ENCODE results near the gene CUL5. TPM values are rescaled to one million over a fixed set of nuclear protein-coding genes. Genes with fewer than 3 reads are reported as not detected.

The CUL5 gene
- polyA plus RNA-seq, 2 of the 4 experiments (the other 2 are of a cell fraction): 9.7 to 24.3 TPM

GRCh38 chr11:108048269-108048668 lies 39.6 kb downstream of the CUL5 start:
- FAIRE-seq: no peak
- CTCF ChIA-PET: no interaction called here
- POLR2A ChIA-PET: no interaction called here

GRCh38 chr11:108062336-108062735 lies 53.6 kb downstream of the CUL5 start:
- ATAC-seq (no peak), DNase-seq (ENCODE audit: low read depth in 1 of 2, low spot score in 1 of 2) (no peak), FAIRE-seq (no peak)
- Histone ChIP-seq H3K4me2 (no peak overlapping the region), H3K4me3 (no peak overlapping the region), H3K4me1 (no peaks in the 10 kb centered on the region), H3K9me3 (no peaks in the 10 kb centered on the region), H3K27ac (no peak overlapping the region)
- ChIA-PET POLR2A (no interaction called here), CTCF (no interaction called here)
- no peak for TF ChIP-seq CBX2 (IDR thresholded peaks at IDR 0.05; ENCODE audit: borderline replicate concordance, low read depth)
- no peak for TF ChIP-seq ZNF302 (CRISPR knock-in tag; IDR thresholded peaks at IDR 0.05)
- TF ChIP-seq CEBPB (IDR thresholded peaks at IDR 0.05): no peak
- no peak for TF ChIP-seq HES2 (IDR thresholded peaks at IDR 0.05)
- TF ChIP-seq PBX3 (IDR thresholded peaks at IDR 0.05): no peak
- TF ChIP-seq HOXA7 (CRISPR knock-in tag; IDR thresholded peaks at IDR 0.05): no peak
- no peak for TF ChIP-seq USF2 (IDR thresholded peaks at IDR 0.05)
- TF ChIP-seq TP53 (CRISPR knock-in tag; IDR thresholded peaks at IDR 0.05): no peak
- no peak for TF ChIP-seq MAZ (IDR thresholded peaks at IDR 0.05; ENCODE audit: borderline replicate concordance, low read depth, low read length)
- no peak for TF ChIP-seq EHF (CRISPR knock-in tag; IDR thresholded peaks at IDR 0.05)
- no peak for TF ChIP-seq GATA3 (IDR thresholded peaks at IDR 0.05; ENCODE audit: borderline replicate concordance)
- no peak for TF ChIP-seq EP300 (IDR thresholded peaks at IDR 0.05)
- WGBS (ENCODE audit: missing lambda C conversion rate): 90% methylated on average over 2 of the region's 2 CpGs

More at GRCh38 chr11:108048269-108048668, 39.6 kb downstream of the CUL5 start:
- H3K4me1 ChIP-seq: no peaks in the 10 kb centered on the region
- ATAC-seq: no peak
- no peaks in the 10 kb centered on the region for H3K9me3 ChIP-seq
- TF ChIP-seq RFX5 (IDR thresholded peaks at IDR 0.05) (no peak), RCOR1 (IDR thresholded peaks at IDR 0.05; ENCODE audit: low read depth, low read length) (no peak), FOSL2 (IDR thresholded peaks at IDR 0.05) (no peak), FOSL2 (CRISPR knock-in tag; IDR thresholded peaks at IDR 0.05) (no peak), POLR2AphosphoS2 (conservative IDR thresholded peaks at IDR 0.05; ENCODE audit: low read length) (no peak), EHMT2 (IDR thresholded peaks at IDR 0.05; ENCODE audit: low read depth) (no peak), HOXB13 (CRISPR knock-in tag; IDR thresholded peaks at IDR 0.05; ENCODE audit: low read depth) (no peak), BHLHE40 (IDR thresholded peaks at IDR 0.05; ENCODE audit: low read depth, low read length) (no peak), MAFK (IDR thresholded peaks at IDR 0.05; ENCODE audit: partially characterized antibody) (no peak), HMGXB4 (CRISPR knock-in tag; IDR thresholded peaks at IDR 0.05; ENCODE audit: borderline replicate concordance) (no peak), ZC3H11A (IDR thresholded peaks at IDR 0.05) (no peak), SREBF2 (IDR thresholded peaks at IDR 0.05) (no peak), SMC3 (IDR thresholded peaks at IDR 0.05) (no peak), HDAC2 (IDR thresholded peaks at IDR 0.05) (no peak), CBX8 (IDR thresholded peaks at IDR 0.05) (no peak), NPAS2 (CRISPR knock-in tag; IDR thresholded peaks at IDR 0.05; ENCODE audit: borderline replicate concordance) (no peak)
- DNase-seq (ENCODE audit: low read depth in 1 of 2, low spot score in 1 of 2): no peak
- no peak overlapping the region for H3K4me2 ChIP-seq
- no peak overlapping the region for H3K27ac ChIP-seq
- 100% methylated on average over 1 of the region's 1 CpG for WGBS (ENCODE audit: missing lambda C conversion rate)
- H3K4me3 ChIP-seq: no peak overlapping the region

Measured in A549 (cell line).